HG03280 (cell line): Measurements from ENCODE around the gene RTKN2.

Experiments used
- ATAC-seq: cut with Tn5 transposase; IDR thresholded peaks from one replicate; pipeline ENCODE4 v1.9.1; 2021; ENCODE audit warnings: mild to moderate bottlenecking, moderate library complexity; ENCODE audit not compliant: unreplicated experiment

Gene RTKN2

GRCh38 chr10:62231371-62231770 is 37.3 kb downstream of the RTKN2 start:
- ATAC-seq: no peak

GRCh38 chr10:62230344-62231121 is 38.1 kb downstream of the RTKN2 start:
- no peak for ATAC-seq

- ATAC-seq: no peak
These were observed 43.3 kb downstream of the RTKN2 start for GRCh38 chr10:62225362-62225761.

- ATAC-seq: no peak
These were observed 44.0 kb downstream of the RTKN2 start for GRCh38 chr10:62224606-62225005.

GRCh38 chr10:62217683-62218082 is 51.0 kb downstream of the RTKN2 start:
- no peak for ATAC-seq

GRCh38 chr10:62214364-62214874 is 54.2 kb downstream of the RTKN2 start:
- ATAC-seq: no peak

GRCh38 chr10:62205750-62206399 is 62.8 kb downstream of the RTKN2 start:
- ATAC-seq: no peak

GRCh38 chr10:62199584-62199983 is 69.1 kb downstream of the RTKN2 start:
- no peak for ATAC-seq

- no peak for ATAC-seq
These were observed 72.1 kb downstream of the RTKN2 start for GRCh38 chr10:62196528-62196927.

- ATAC-seq: no peak
These were observed 73.0 kb downstream of the RTKN2 start for GRCh38 chr10:62195675-62195926.

- no peak for ATAC-seq
These were observed 73.5 kb downstream of the RTKN2 start for GRCh38 chr10:62194924-62195674.

GRCh38 chr10:62193479-62193878 is 75.2 kb downstream of the RTKN2 start:
- ATAC-seq: no peak

GRCh38 chr10:62189131-62189530 is 79.5 kb downstream of the RTKN2 start:
- no peak for ATAC-seq

- ATAC-seq: no peak
These were observed 80.5 kb downstream of the RTKN2 start for GRCh38 chr10:62188021-62188616.

- no peak for ATAC-seq
These were observed 81.5 kb downstream of the RTKN2 start for GRCh38 chr10:62186999-62187675.

GRCh38 chr10:62185919-62186692 is 82.5 kb downstream of the RTKN2 start:
- no peak for ATAC-seq

GRCh38 chr10:62183857-62184795 is 84.5 kb downstream of the RTKN2 start:
- no peak for ATAC-seq

- peak; percentile 59 for ATAC-seq
These were observed 85.2 kb downstream of the RTKN2 start for GRCh38 chr10:62183442-62183841.

GRCh38 chr10:62182595-62182994 is 86.0 kb downstream of the RTKN2 start:
- ATAC-seq: no peak
